GM19452 (cell line): ENCODE results near the gene CDX2.

Experiments used
- ATAC-seq: cut with Tn5 transposase; IDR thresholded peaks from one replicate; pipeline ENCODE4 v1.9.1; 2021; ENCODE audit not compliant: unreplicated experiment

Gene CDX2

GRCh38 chr13:27933118-27933517 is 36.0 kb downstream of the CDX2 start:
- ATAC-seq = no peak

DNA sequence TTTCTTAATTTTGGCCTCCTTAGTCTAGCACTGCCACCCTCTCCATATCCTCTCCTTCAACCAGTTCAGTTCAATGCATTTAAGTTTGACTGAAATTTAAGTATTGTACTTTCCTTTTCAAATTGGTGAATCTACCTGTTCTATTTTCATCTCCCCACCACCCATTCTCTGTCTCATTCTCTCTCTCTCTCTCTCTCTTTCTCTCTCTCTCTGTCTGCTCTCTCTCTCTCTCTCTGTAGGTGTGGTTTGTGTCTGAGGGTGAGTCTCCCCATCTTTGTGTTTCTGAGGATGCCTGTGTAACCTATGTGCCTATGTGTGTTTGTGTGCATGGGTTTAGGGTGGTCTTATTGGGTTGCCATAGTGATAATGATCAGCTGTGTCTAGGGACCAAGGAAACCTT is 39.2 kb downstream of the CDX2 start:
- ATAC-seq = no peak

GRCh38 chr13:27928805-27929753 is 40.0 kb downstream of the CDX2 start:
- ATAC-seq = no peak

DNA sequence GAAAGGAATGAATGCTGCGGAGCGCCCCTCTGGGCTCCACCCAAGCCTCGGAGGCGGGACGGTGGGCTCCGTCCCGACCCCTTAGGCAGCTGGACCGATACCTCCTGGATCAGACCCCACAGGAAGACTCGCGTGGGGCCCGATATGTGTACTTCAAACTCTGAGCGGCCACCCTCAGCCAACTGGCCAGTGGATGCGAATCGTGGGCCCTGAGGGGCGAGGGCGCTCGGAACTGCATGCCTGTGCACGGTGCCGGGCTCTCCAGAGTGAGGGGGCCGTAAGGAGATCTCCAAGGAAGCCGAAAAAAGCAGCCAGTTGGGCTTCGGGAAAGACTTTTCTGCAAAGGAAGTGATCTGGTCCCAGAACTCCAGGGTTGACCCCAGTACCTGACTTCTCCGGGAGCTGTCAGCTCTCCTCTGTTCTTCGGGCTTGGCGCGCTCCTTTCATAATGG is 40.7 kb downstream of the CDX2 start:
- ATAC-seq = no peak

DNA sequence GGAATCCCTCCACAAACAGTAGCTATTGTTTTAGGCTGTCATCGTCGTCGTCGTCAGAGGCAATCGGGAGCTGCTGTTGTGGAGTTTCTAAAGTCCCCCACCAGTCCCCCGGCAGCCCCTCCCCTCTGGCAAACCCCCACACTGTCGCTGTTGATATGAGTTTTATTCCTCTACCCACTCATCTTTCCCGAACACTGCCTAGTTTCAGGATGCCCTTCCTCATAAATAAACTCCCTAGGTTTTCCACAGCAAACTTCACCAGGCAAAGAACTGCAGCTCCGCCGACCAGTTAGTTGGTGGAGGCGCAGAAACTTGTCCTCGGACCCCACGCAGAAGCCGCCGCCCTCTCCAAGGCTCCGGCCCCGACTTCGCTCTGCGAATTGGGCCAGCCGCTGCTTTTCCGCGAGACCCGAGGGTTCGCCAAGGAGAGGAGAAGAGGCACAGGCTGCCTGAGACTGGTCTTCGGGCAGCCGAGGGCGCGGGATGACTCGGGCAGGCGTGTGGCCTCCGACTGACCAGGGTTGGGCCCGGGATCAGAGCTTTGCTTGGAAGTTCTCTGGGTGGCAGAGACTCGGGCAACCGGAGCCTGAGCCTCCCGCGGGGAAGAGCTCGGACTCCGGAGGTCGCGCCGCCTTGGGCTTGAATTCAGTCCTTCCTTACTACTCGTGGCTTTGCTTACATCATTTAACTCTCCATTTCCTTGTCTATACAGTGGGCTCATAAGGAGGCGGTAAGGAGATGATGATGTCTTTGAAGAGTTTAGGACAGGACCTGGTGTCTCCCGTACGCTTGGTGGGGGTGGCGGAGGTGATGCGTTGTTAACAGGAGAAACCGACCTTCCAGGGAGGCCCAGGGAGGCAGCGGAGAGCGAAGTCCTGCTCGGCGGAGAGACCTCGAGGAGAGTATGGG is 41.4 kb downstream of the CDX2 start:
- no peak for ATAC-seq

DNA sequence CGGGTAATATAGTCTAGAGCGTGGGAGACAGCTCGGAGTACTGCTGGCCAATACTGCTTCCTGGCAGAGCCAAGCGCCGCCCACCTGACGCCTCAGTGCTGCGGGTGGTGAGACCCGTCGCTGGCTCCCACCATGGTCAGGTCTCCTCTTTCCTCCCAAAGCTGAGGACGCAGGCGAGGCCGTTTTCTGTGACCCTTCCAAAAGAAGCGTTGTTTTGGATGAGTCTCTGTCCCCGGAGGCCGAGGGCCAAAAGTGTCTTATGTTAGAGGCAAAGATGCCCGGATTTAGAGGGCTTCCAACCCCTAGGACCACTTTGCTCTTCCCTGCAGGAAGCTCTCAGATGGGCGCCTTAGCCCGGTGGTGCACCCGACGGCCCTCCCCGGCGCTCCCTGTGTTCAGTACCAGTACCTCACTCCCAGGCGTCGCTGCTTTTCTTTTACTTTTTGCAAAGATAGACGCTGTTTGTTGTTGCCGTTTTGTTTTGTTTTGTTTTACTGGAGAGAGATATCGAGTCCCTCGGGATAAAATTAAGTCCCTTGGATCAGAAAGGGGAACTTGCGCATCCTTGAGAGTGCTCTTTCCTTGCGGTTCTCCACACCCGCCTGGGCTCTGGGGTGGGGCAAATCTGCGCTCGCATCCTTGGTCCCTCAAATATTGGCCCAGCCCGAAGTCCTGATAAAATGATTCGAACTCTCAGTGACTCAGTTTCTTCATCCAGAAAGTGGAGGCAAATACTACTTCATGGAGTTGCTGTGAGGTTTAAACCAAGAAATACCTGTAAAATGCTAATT is 42.3 kb downstream of the CDX2 start:
- no peak for ATAC-seq

DNA sequence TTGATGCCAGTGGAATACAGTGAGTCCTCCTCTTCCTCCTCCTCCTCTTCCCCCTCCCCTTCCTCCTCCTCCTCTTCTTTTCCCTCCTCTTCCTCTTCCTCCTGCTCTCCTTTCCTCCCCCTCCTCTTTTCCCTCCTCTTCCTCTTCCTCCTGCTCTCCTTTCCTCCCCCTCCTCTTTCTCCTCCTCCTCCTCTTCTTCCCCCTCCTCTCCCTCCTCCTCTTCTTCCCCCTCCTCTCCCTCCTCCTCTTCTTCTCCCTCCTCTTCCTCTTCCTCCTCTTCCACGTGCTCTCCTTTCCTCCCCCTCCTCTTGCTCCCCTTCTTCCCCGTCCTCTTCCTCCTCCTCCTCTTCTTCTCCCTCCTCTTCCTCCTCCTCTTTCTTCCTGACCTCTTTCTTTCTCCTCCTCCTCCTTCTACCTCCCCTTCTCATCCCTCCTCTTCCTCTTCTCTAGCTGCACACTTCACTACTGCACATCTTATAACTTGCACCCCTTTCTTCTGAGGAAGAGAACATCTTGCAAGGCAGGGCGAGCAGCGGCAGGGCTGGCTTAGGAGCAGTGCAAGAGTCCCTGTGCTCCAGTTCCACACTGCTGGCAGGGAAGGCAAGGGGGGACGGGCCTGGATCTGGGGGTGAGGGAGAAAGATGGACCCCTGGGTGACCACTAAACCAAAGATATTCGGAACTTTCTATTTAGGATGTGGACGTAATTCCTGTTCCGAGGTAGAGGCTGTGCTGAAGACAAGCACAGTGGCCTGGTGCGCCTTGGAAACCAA is 43.7 kb downstream of the CDX2 start:
- ATAC-seq = no peak

- ATAC-seq = no peak
Measured at GRCh38 chr13:27924529-27925141, 44.5 kb downstream of the CDX2 start.

DNA sequence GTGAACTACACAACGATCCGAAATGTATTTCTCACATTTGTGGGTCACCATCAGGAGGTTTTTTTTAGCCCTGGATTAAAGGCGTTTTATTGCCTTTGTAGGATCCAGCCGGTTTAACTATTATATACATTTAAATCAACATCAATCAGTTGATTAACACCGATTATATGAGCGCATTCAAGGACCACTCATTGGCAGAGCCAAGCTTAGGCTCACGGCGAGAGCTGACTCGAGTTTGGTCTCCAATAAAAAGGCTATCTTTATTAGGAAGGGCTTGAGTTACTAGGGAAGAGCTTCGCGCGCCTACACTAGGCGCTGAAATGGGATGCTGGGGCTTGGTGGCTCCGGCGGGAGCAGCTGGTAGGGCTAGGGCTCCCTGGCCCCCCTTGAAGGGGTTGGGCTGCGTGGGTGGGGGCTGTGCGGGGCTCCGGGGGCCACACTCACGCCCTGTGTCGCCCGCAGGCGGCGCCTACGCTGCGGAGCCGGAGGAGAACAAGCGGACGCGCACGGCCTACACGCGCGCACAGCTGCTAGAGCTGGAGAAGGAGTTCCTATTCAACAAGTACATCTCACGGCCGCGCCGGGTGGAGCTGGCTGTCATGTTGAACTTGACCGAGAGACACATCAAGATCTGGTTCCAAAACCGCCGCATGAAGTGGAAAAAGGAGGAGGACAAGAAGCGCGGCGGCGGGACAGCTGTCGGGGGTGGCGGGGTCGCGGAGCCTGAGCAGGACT is 45.2 kb downstream of the CDX2 start:
- ATAC-seq = no peak

DNA sequence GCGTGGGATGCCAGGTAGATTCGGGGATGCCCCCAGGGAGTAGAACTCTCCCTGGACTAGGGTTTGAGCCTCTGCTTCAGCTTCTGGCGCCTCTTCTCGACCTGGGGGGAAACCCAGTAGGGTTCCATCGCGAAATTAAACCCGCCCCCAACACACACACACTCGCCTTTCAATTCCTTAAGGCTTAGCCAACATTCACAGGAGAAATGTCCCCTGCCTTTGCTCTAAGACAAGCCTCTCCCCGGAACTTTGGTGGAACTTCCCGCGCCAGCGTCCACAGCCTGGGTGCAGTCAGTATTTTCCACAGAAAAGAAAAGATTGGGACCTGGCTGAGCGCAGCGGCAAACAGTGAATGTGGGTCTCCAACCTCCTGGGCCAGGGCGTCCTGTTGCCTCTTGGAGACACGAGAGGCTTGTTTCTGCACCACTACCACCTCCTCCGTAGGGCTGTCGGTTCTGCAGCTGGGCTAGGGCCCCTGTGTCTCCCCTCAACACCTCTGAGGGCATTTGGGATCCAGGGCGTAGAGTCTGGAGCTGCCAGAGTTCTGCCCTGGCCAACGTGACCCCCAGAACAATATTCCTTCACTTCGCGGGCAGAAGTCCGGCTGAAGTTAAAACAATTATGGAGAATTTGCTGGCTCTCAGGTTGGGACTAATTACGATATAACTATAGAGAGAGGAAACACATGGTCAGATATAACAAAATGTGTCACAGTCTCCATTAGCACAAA is 46.1 kb downstream of the CDX2 start:
- ATAC-seq = no peak

GRCh38 chr13:27921961-27922882 is 46.9 kb downstream of the CDX2 start:
- no peak for ATAC-seq

DNA sequence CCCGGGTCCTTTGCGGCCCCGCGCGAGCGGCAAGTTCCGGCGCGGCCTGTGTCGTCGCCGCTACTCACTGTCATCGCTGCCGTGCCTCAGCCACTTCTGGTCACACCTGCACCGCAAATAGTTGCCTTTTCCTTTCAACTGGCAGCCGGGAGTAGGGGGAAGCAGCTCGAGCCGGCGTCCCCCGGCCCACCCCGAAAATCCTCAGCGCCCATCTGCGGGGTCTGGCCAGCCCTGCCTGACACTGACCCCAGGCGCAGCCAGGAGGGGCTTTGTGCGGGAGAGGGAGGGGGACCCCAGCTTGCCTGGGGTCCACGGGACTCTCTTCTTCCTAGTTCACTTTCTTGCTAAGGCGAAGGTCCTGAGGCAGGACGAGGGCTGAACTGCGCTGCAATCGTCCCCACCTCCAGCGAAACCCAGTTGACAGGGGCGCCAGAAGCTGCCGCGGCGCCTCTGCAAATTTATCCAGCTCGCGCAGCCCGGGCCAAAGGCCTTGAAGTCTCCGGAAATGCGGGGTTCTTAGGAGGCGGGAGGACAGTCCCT is 47.6 kb downstream of the CDX2 start:
- ATAC-seq = no peak

- no peak for ATAC-seq
Measured at GRCh38 chr13:27920677-27921420, 48.3 kb downstream of the CDX2 start.

- ATAC-seq = no peak
Measured at GRCh38 chr13:27919934-27920676, 49.0 kb downstream of the CDX2 start, which contains the start of gene PDX1. TSS of gene PDX1 (plus strand) at chr13:27920000. CDS start at chr13:27920139, 139 bp downstream.

DNA sequence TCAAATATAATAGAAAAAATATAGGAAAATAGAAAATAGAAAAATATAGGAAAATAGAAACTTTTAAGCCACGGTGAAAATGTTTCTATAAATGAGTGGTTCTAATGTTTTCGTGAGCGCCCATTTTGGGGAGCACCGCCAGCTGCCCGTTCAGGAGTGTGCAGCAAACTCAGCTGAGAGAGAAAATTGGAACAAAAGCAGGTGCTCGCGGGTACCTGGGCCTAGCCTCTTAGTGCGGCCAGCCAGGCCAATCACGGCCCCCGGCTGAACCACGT is 49.5 kb downstream of the CDX2 start:
- ATAC-seq = no peak
